GM19397 (cell line): Measurements from ENCODE around the gene FYB1.

ENCODE experiments used
- ATAC-seq: cut with Tn5 transposase; IDR thresholded peaks from one replicate; pipeline ENCODE4 v1.9.1; 2021; ENCODE audit warnings: mild to moderate bottlenecking, moderate library complexity; ENCODE audit not compliant: unreplicated experiment

FYB1 gene

DNA sequence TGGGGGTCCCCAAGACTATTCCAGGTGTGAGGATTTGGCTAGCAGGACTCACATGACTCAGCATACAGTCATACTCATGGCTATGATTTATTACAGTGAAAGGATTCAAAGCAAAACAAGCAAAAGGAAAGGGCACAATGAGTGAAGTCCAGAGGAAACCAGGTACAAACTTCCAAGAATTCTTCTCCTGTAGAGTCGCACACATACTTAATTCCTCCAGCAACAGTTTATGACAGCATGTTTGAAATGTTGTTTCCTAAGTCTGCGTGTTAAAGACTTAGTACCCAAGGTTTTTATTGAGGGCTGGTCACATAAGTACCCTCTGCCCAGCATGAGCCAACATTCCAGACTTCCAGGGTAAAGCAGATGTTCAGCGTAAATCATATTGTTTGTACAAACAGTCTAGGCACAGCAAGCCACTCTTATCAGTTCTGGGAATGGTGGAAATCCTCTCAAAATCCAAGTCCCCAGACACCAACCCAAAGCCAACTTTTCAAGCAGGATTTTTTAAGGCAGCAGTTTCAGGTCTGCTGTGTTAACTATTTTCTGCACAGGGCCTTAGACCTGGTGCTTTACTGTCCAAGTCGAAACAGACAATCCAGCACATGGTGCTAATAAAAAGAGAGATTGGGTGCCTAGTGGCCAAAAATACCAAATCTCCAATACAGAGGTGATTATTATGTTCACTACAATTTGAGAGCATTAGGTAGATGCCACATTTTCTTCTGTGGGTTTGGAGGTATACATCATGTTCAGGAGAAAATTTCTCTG lies 126.6 kb downstream of the FYB1 start:
- ATAC-seq: no peak

GRCh38 chr5:39091940-39092580 lies 127.3 kb downstream of the FYB1 start:
- ATAC-seq: no peak

GRCh38 chr5:39083968-39084367 lies 135.4 kb downstream of the FYB1 start:
- no peak for ATAC-seq

GRCh38 chr5:39082995-39083394 lies 136.4 kb downstream of the FYB1 start:
- no peak for ATAC-seq

DNA sequence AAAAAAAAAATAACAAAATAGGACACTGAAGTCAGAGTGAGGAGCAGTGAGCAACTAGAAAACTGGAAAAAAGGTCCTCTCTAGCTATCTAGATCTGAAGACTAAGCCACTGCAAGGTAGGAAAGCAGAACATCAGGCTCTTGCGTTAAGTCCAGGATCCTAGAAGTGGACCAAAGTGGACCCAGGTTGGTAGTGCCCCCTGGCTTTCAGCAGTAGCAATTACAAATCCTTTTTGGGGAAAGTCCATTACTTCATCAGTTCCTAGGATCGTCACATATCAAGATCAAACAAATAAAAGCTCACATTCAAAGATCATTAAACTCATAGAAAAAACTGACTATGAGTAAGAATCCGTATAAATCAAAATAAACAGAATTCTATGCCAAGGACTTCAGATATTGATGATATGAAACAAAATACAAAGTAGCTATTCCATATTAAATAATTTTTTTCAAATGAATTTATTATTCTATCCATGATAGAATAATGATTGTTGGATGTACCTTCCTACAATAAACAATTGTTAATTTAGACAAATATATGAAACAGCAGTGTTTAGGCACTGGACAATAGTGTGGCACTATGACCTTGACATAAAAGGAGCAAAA lies 138.7 kb downstream of the FYB1 start:
- no peak for ATAC-seq

- no peak for ATAC-seq
Observed at GRCh38 chr5:39080168-39080567, 139.2 kb downstream of the FYB1 start.

DNA sequence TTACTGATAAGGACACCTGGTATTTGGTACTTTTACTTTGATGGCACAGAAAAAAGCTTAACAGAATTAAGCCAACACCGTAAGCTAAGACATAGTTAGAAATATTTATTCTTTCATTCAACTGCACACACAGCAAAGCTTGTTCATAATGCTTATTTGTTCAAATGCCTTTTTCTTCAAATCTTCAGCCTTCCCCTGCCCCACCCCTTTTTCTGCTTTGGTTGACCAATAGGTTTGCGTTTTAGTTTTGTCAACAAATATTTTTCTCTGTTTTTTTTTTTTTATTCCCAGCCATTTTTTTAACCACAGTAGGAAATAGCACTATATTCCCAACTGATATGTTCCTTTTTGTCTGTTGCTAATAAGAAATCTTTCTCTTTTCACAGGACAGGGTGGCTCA lies 140.2 kb downstream of the FYB1 start:
- no peak for ATAC-seq

- no peak for ATAC-seq
Observed at GRCh38 chr5:39076757-39077728, 142.3 kb downstream of the FYB1 start.

DNA sequence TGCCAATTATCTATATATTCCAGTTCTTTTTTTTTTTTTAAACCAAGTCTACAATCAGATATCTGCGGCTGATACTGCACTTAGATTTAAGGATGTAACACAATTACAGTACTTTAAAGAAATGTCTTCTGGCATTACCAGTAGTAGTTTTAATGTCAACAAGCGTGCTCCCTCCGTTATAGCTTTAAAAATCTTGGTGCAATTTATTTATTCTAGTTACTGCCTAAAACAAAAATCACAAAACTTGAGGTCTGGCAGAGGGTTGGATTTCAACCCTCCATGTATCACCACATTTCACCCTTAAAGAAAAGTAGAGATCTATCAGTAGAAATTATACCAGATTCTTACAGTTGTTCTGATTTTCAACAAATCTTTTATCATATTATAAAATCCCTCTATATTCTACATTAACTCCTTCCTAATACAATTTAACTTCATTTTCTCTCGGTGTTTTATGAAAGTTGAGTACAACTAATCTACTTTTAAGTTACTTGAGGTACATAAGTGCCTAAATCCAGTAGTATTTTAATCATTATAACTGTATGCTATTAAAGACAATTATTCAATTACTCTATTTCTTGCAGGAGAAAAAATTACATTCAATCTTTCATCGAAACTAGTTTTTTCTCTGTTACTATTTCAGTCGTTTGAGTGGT lies 143.1 kb downstream of the FYB1 start:
- ATAC-seq: no peak

DNA sequence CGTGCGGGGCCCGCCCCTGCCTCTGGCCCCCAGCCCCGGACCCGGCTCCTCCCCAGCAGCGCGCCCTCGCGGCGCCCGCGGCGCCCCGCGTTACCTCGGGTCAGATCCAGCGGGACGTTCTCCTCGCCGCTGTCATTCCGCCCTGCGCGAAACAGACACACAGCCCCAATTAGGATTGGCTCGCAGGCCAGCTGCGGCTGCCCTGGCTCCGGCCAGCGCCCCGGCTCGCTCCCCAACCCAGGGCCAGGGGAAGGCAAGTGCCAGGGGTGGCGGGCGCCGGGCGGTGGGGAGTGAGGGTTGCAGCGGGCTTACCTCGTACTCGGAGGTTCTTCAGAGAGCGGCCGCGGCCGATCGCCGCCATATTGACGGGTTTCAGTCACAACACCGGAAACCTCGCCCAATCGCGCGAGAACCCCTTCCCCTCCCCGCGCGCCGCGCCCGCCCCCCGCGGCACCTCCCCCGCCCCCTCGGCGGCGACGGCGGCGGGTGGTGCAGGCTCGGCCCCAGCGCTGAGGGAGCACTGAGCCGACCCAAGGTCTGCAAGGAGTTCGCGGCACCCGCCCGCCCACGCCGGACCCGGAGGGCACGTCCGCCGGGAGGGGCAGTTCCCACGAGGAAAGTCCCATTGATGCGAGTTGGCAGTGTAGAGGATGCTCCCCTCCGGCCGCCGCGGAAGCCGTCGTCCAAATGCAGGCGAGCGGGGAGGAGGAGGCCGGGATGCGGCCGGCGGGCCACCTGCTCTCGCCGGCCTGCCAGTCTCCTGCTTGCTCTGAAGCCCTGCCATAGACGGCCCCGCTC lies 145.1 kb downstream of the FYB1 start, which contains the start of gene RICTOR:
TSS of gene RICTOR (minus strand) at position 383 of the 798 bp plus-strand sequence. CDS start at position 361, 22 bp downstream.
- ATAC-seq: peak; percentile 76

DNA sequence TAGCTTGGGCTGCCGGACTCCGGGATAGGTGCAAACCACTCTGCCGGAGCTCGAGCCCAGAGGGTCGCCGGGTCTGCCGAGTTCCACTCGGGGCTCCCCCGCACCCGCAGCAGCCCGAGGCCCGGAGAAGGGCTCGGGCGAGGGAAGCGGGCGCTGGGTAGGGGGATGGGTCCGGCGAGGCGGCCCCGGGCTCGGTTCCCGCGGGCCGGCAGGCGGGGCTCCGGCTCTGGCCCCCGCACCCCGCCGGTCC lies 145.7 kb downstream of the FYB1 start:
- peak; percentile 32 for ATAC-seq

DNA sequence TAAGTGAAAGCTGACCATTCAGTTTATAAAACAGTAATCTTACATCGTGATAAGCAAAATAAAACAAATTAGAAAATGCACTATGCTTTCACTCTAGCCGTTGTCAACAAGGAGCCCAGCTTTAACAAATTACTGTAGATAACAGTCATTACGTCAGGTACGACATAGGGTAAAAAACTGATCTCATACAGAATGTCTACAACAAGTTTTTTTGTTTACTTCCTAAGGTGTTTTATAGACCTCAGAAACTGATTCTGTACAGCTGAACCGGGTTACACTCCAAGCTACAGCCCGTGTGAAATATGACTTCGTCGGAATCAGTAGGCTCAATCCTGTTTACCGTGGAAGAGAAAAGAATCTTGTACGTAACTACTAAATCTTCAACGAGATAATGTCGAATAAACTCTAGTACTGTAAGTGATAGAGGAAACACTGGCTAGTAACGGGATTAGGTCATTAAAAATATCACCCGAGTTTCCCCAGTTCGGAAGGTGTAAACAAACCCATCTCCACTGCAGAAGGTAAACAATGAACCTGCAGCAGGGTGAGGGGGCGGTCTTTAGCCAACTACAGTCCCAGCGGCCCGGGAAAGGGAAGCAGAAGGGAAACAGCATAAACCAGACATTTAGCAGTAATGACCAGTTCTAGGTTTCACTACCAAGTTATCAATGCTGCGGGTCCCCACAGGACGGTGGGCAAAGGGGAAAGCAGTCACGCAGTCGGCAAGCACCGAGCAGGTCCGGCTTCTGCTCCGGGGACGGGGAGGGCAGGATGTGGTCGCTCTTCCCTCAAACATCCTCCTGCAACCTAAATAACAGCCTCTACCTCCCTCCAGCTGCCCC lies 146.2 kb downstream of the FYB1 start:
- ATAC-seq: peak; percentile 42

GRCh38 chr5:39068099-39068498 lies 151.3 kb downstream of the FYB1 start:
- ATAC-seq: no peak

- ATAC-seq: no peak
Observed at GRCh38 chr5:39064450-39064849, 154.9 kb downstream of the FYB1 start.

DNA sequence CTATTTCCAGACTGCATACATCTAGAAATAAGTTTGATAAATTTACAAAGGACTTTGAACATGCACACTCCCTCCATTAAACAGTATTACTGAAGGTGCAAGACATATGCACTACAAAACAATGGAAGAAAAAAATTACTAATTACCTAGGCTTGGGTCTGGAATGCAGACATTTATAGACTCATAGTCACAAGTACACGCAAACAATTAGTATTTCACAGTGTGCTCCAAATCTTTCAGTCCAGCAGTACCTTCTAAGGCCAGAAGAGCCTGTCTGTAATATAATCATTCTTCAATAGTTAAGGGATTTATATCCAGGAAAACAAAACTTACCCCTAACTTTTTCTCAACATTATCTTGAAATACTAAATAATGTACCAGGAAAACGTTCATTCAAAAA lies 156.3 kb downstream of the FYB1 start:
- ATAC-seq: no peak

DNA sequence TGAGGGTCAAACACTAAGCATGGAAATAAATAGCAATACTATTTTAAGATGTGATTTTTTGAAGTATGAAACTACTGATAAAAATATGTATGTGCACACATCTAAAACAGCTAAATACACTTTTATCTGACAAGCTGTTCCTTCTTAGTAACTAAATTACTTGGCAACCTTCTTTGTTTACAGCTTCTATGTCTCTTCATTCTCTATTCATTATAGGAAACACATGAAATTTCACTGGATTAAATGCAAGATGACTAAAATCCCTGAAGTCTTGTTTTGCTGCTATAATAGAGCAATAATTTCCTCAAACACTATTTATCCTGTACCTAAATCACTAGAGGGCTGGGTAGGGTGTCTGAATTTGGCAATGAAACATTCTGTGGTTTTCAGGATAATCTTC lies 156.8 kb downstream of the FYB1 start:
- no peak for ATAC-seq

GRCh38 chr5:39062104-39062503 lies 157.3 kb downstream of the FYB1 start:
- ATAC-seq: no peak

GRCh38 chr5:39059064-39059463 lies 160.3 kb downstream of the FYB1 start:
- ATAC-seq: no peak
